Ectodermal cell (in vitro differentiated cells): ENCODE measurements around the gene TMEM131L.
A peak's percentile ranks its signal among the peaks of the same experiment; 100 is the strongest.

ENCODE experiments used
- H3K27ac ChIP-seq: 2 replicates; pipeline ENCODE4 v1.7.0; 2013; ENCODE audit warnings: mild to moderate bottlenecking, low read depth, low read length; ENCODE audit not compliant: insufficient read depth, poor library complexity, severe bottlenecking
- H3K27me3 ChIP-seq: 2 replicates; pipeline ENCODE4 v1.7.0; 2013; ENCODE audit warnings: mild to moderate bottlenecking, low read length; ENCODE audit not compliant: insufficient read depth, control insufficient read depth, poor library complexity, severe bottlenecking
- H3K36me3 ChIP-seq: one replicate; pipeline ENCODE4 v1.7.0; 2013; ENCODE audit warnings: low read length; ENCODE audit not compliant: control insufficient read depth, insufficient read depth
- H3K4me1 ChIP-seq: one replicate; pipeline ENCODE4 v1.7.0; 2013; ENCODE audit warnings: low read length; ENCODE audit not compliant: control insufficient read depth, insufficient read depth
- H3K4me3 ChIP-seq: 2 replicates; pipeline ENCODE4 v1.7.0; 2013; ENCODE audit warnings: low read depth, low read length, control low read depth; ENCODE audit not compliant: insufficient read depth
- H3K9me3 ChIP-seq: 2 replicates; pipeline ENCODE4 v1.7.0; 2013; ENCODE audit warnings: mild to moderate bottlenecking, low read length, moderate library complexity; ENCODE audit not compliant: control insufficient read depth
- WGBS, 2 experiments: methylation state at CpG; one replicate each; pipeline ENCODE4 v1.1.7; 2013; ENCODE audit warnings: missing lambda C conversion rate in 2 of 2; 5-methylcytosine and 5-hydroxymethylcytosine counted together

Gene TMEM131L

DNA sequence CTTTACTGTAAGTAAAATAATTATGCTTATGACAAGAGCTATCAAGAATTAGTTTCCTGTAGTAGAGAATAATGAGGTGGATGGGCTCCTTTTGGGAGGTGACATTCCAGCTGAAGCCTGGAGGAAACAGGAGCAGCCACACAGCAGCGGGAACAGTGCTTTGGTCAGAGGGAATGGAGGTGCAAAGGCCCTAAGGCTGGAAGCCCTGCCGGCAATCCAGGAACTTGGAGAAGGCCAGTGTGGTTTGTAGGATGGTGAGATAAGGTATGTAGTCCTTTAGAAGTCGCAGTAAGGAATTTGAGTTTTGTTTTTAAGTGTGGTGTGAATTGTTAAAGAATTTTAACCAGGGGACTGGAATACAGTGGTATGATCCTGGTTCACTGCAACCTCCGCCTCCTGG is 8.1 kb downstream of the TMEM131L start:
- H3K9me3 ChIP-seq = no peaks in the 10 kb centered on the region
- H3K4me1 ChIP-seq = no peaks in the 10 kb centered on the region
- WGBS, 2 experiments = 94 to 95% methylated on average over 4 of the region's 4 CpGs
- no peaks in the 10 kb centered on the region for H3K36me3 ChIP-seq
- no peaks in the 10 kb centered on the region for H3K27me3 ChIP-seq
- no peak overlapping the region for H3K27ac ChIP-seq
- no peak overlapping the region for H3K4me3 ChIP-seq

DNA sequence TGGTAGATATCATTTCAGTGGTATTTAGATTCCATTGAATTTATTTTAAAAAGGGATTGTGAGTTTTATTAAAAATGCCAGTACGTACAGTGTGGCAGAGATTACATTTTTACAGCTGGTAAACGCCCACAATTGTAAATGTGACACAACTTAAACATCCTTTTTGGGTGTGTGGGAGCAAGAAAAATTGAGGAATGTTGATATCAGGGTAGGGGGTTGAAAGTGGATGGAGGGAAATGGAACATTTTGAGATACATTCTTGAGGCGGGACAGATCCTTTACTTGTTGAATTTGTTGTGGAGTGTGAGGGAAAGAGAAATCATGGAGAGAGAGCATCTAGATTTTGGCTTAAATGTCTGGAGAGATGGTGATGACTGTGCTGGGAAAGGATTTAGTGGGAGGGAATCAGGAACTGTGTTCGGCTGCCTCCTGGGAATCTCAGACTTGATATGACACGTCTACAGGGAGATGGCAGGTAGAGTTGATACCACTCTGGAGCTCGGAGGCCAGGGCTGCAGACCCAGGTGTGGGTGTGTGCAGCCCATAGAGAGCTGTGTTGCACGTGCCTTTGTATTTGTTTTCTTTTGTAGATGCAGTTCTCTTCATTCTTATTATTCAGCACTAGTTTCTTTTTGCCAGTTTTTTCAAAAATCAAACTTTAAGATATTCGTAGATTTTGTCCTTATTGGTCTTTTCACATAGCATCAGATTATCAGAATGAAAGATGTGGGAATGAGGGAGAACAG is 10.8 kb downstream of the TMEM131L start:
- H3K9me3 ChIP-seq = no peaks in the 10 kb centered on the region
- 92 to 94% methylated on average over 7 to 8 of the region's 8 CpGs for WGBS, 2 experiments
- H3K4me3 ChIP-seq = no peak overlapping the region
- no peaks in the 10 kb centered on the region for H3K4me1 ChIP-seq
- H3K27me3 ChIP-seq = no peaks in the 10 kb centered on the region
- H3K27ac ChIP-seq = no peak overlapping the region
- no peaks in the 10 kb centered on the region for H3K36me3 ChIP-seq

- 70 to 87% methylated on average over 2 to 3 of the region's 3 CpGs for WGBS, 2 experiments
- no peaks in the 10 kb centered on the region for H3K27me3 ChIP-seq
- H3K27ac ChIP-seq = no peak overlapping the region
- H3K36me3 ChIP-seq = no peaks in the 10 kb centered on the region
- no peaks in the 10 kb centered on the region for H3K9me3 ChIP-seq
- H3K4me3 ChIP-seq = no peak overlapping the region
- no peaks in the 10 kb centered on the region for H3K4me1 ChIP-seq
Measured at GRCh38 chr4:153479101-153479500, 12.9 kb downstream of the TMEM131L start.

GRCh38 chr4:153480704-153481103 is 14.5 kb downstream of the TMEM131L start:
- no peak overlapping the region for H3K4me3 ChIP-seq
- no peaks in the 10 kb centered on the region for H3K27me3 ChIP-seq
- H3K36me3 ChIP-seq = no peaks in the 10 kb centered on the region
- H3K27ac ChIP-seq = no peak overlapping the region
- H3K4me1 ChIP-seq = peaks cover 2% of the 10 kb centered on the region
- 93 to 95% methylated on average over 5 of the region's 5 CpGs for WGBS, 2 experiments
- no peaks in the 10 kb centered on the region for H3K9me3 ChIP-seq

GRCh38 chr4:153481478-153481877 is 15.3 kb downstream of the TMEM131L start:
- no peak overlapping the region for H3K27ac ChIP-seq
- no peaks in the 10 kb centered on the region for H3K36me3 ChIP-seq
- H3K9me3 ChIP-seq = no peaks in the 10 kb centered on the region
- 95 to 96% methylated on average over 9 of the region's 9 CpGs for WGBS, 2 experiments
- H3K27me3 ChIP-seq = no peaks in the 10 kb centered on the region
- peaks cover 10% of the 10 kb centered on the region for H3K4me1 ChIP-seq
- no peak overlapping the region for H3K4me3 ChIP-seq

GRCh38 chr4:153483432-153484418 is 17.6 kb downstream of the TMEM131L start:
- WGBS, 2 experiments = 93 to 94% methylated on average over 10 of the region's 10 CpGs
- H3K27me3 ChIP-seq = no peaks in the 10 kb centered on the region
- H3K27ac ChIP-seq = no peak overlapping the region
- H3K4me1 ChIP-seq = peaks cover 30% of the 10 kb centered on the region
- H3K4me3 ChIP-seq = no peak overlapping the region
- H3K36me3 ChIP-seq = no peaks in the 10 kb centered on the region
- no peaks in the 10 kb centered on the region for H3K9me3 ChIP-seq

- 95 to 99% methylated on average over 1 to 2 of the region's 2 CpGs for WGBS, 2 experiments
- H3K27ac ChIP-seq = no peak overlapping the region
- no peak overlapping the region for H3K4me3 ChIP-seq
- peaks cover 33% of the 10 kb centered on the region for H3K4me1 ChIP-seq
- H3K27me3 ChIP-seq = no peaks in the 10 kb centered on the region
- H3K9me3 ChIP-seq = no peaks in the 10 kb centered on the region
- H3K36me3 ChIP-seq = no peaks in the 10 kb centered on the region
Measured at GRCh38 chr4:153485359-153485758, 19.2 kb downstream of the TMEM131L start.

GRCh38 chr4:153485860-153486259 is 19.7 kb downstream of the TMEM131L start:
- no peaks in the 10 kb centered on the region for H3K36me3 ChIP-seq
- H3K27ac ChIP-seq = no peak overlapping the region
- H3K9me3 ChIP-seq = no peaks in the 10 kb centered on the region
- no peaks in the 10 kb centered on the region for H3K27me3 ChIP-seq
- H3K4me3 ChIP-seq = no peak overlapping the region
- H3K4me1 ChIP-seq = peaks cover 33% of the 10 kb centered on the region
- 85 to 91% methylated on average over 5 of the region's 5 CpGs for WGBS, 2 experiments

DNA sequence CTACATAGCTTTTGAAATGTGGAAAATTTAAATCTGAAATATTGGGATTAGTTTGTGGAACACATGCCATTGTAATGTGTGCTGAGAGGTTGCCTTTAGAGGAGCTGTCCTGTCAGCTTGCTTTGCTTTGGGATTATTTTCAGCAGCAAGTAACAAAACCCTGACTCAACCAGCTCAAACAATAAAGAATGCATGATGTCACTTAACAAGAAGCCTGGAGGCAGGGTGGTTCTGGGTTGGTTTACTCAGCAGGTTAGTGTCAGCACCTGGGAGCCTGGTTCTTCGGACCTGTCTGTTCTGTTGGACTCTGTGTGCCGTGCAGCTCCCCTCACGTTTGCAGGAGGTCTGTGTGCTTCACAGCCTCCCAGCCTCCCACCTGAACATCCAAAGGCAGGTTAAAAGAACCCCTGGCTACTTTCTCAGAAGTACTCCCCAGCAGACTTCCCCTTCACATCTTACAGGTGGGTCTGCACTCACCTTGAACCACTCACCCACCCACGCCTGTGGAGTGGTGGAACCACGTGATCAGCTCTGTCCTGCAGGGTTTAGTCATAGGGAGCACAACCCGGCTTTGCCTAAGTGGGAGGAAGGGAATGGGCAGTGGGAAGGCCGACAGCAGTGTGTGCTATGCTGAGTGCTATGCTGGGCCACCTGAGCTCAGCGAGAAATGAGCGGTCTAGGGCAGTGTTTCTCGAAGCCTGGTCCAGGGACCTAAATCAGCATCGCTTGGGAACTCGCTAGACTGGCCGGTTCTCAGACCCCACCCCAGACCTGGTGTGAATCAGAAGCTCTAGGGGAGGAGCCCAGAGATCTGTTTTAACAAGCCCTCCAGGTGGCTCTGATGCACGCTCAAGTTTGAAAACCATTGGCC is 20.4 kb downstream of the TMEM131L start:
- Histone ChIP-seq H3K4me3 (no peak overlapping the region), H3K9me3 (no peaks in the 10 kb centered on the region), H3K27ac (peak overlapping the region; percentile 16), H3K36me3 (no peaks in the 10 kb centered on the region), H3K27me3 (no peaks in the 10 kb centered on the region), H3K4me1 (peaks cover 33% of the 10 kb centered on the region)
- 78 to 80% methylated on average over 14 of the region's 14 CpGs for WGBS, 2 experiments
